Nephron (organoid): ENCODE data around the gene AQP4.

Source experiments
- H3K27ac Mint-ChIP-seq, 3 experiments: 2 replicates each; pipeline ENCODE4 v1.8.0; 2020; ENCODE audit warnings: mixed read lengths in 3 of 3, mild to moderate bottlenecking in 2 of 3, moderate library complexity in 1 of 3
- H3K27me3 Mint-ChIP-seq: 2 replicates; pipeline ENCODE4 v1.8.0; 2021; ENCODE audit warnings: low read depth, mild to moderate bottlenecking, moderate library complexity, mixed read lengths
- H3K36me3 Mint-ChIP-seq: 2 replicates; pipeline ENCODE4 v1.8.0; 2020; ENCODE audit warnings: low read depth, mixed read lengths
- H3K4me1 Mint-ChIP-seq: 2 replicates; pipeline ENCODE4 v1.8.0; 2020; ENCODE audit warnings: mixed read lengths
- H3K4me3 Mint-ChIP-seq, 3 experiments: 2 replicates each; pipeline ENCODE4 v1.8.0; 2020; ENCODE audit warnings: mild to moderate bottlenecking in 3 of 3, mixed read lengths in 3 of 3, moderate library complexity in 2 of 3
- H3K9me3 Mint-ChIP-seq: 2 replicates; pipeline ENCODE4 v1.8.0; 2020; ENCODE audit warnings: mixed read lengths
- CTCF ChIP-seq, 3 experiments: fragments of 200-600 bp; sonication (generic); IDR thresholded peaks; one replicate each; pipeline ENCODE4 v1.5.0; 2021; ENCODE audit warnings: antibody characterized with exemption in 3 of 3; ENCODE audit not compliant: unreplicated experiment in 3 of 3

AQP4 gene

GRCh38 chr18:26813043-26813442 lies 52.5 kb downstream of the AQP4 start:
- H3K9me3 Mint-ChIP-seq: peaks cover 13% of the 10 kb centered on the region
- peak; percentile 74 to 81 (median 81) for TF ChIP-seq CTCF (IDR thresholded peaks at IDR 0.05; ENCODE audit: unreplicated experiment in 3 of 3)
- H3K4me3 Mint-ChIP-seq: no peak overlapping the region
- no peak overlapping the region for H3K27ac Mint-ChIP-seq
- H3K36me3 Mint-ChIP-seq: peaks cover under 1% of the 10 kb centered on the region
- no peaks in the 10 kb centered on the region for H3K27me3 Mint-ChIP-seq
- no peaks in the 10 kb centered on the region for H3K4me1 Mint-ChIP-seq

GRCh38 chr18:26812462-26812861 lies 53.0 kb downstream of the AQP4 start:
- Mint-ChIP-seq H3K27ac (no peak overlapping the region), H3K4me1 (no peaks in the 10 kb centered on the region), H3K27me3 (no peaks in the 10 kb centered on the region), H3K4me3 (no peak overlapping the region), H3K9me3 (peaks cover 8% of the 10 kb centered on the region), H3K36me3 (no peaks in the 10 kb centered on the region)
- no peak for TF ChIP-seq CTCF (IDR thresholded peaks at IDR 0.05; ENCODE audit: unreplicated experiment in 3 of 3)

DNA sequence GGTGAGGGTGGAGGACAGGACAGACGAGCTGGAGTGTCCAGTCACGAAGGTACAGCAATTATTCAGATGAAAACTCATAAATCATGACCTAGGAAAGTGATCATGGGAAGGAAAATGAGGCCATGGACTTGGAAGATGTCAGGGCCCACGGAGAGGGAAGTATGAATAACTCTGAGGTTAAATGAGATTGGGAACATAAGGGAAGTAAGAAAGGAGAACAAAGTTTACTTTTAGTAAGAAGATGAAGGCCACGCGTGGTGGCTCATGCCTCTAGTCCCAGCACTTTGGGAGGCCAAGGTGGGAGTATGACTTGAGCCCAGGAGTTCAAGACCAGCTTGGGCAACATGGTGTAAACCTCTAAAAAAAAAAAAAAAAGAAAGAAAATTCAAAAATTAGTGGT lies 56.2 kb downstream of the AQP4 start:
- Mint-ChIP-seq H3K4me1 (peaks cover 5% of the 10 kb centered on the region), H3K9me3 (peaks cover 2% of the 10 kb centered on the region), H3K27me3 (no peaks in the 10 kb centered on the region), H3K27ac (peak overlapping the region in 1 of 3 experiments; percentile 16), H3K36me3 (no peaks in the 10 kb centered on the region), H3K4me3 (no peak overlapping the region)
- TF ChIP-seq CTCF (IDR thresholded peaks at IDR 0.05; ENCODE audit: unreplicated experiment in 3 of 3): no peak

DNA sequence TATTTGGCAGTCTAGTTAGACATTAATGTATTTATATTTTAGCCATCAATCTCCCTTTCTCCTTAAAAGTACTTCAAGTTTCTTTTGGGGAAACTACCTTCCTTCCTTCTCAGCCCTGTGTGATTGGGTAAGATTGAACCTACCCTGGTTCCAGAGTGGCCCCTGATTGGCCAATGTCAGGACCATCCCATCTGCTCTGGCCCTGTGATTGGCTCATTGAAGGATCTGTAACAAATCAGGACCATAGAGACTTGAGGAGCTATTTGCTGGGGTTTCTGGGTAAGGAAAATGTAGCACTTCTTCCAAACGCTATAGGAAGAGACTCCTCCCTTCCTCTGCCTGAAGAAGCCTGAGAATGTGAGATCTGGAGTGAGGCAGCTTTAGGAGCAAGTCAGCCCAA lies 59.3 kb downstream of the AQP4 start:
- Mint-ChIP-seq H3K27ac (no peak overlapping the region), H3K9me3 (peaks cover 2% of the 10 kb centered on the region), H3K36me3 (no peaks in the 10 kb centered on the region), H3K4me1 (peaks cover 5% of the 10 kb centered on the region), H3K27me3 (no peaks in the 10 kb centered on the region), H3K4me3 (no peak overlapping the region)
- no peak for TF ChIP-seq CTCF (IDR thresholded peaks at IDR 0.05; ENCODE audit: unreplicated experiment in 3 of 3)

GRCh38 chr18:26804519-26804918 lies 61.0 kb downstream of the AQP4 start:
- Mint-ChIP-seq H3K36me3 (no peaks in the 10 kb centered on the region), H3K27ac (no peak overlapping the region), H3K4me1 (peaks cover 5% of the 10 kb centered on the region), H3K27me3 (no peaks in the 10 kb centered on the region), H3K9me3 (peaks cover 12% of the 10 kb centered on the region), H3K4me3 (no peak overlapping the region)
- TF ChIP-seq CTCF (IDR thresholded peaks at IDR 0.05; ENCODE audit: unreplicated experiment in 3 of 3): peak in 2 of 3 experiments; percentile 37 to 50

GRCh38 chr18:26803643-26804042 lies 61.9 kb downstream of the AQP4 start:
- H3K4me3 Mint-ChIP-seq: no peak overlapping the region
- no peak for TF ChIP-seq CTCF (IDR thresholded peaks at IDR 0.05; ENCODE audit: unreplicated experiment in 3 of 3)
- peaks cover 5% of the 10 kb centered on the region for H3K4me1 Mint-ChIP-seq
- H3K9me3 Mint-ChIP-seq: peaks cover 18% of the 10 kb centered on the region
- no peaks in the 10 kb centered on the region for H3K27me3 Mint-ChIP-seq
- peaks cover 5% of the 10 kb centered on the region for H3K36me3 Mint-ChIP-seq
- no peak overlapping the region for H3K27ac Mint-ChIP-seq
